ENCODE measurements around the gene IFNA2. TPM values are rescaled to one million over a fixed set of nuclear protein-coding genes. Genes with fewer than 3 reads are reported as not detected.

The IFNA2 gene
- total RNA-seq, 1 donor from 2014 or later = not detected

DNA sequence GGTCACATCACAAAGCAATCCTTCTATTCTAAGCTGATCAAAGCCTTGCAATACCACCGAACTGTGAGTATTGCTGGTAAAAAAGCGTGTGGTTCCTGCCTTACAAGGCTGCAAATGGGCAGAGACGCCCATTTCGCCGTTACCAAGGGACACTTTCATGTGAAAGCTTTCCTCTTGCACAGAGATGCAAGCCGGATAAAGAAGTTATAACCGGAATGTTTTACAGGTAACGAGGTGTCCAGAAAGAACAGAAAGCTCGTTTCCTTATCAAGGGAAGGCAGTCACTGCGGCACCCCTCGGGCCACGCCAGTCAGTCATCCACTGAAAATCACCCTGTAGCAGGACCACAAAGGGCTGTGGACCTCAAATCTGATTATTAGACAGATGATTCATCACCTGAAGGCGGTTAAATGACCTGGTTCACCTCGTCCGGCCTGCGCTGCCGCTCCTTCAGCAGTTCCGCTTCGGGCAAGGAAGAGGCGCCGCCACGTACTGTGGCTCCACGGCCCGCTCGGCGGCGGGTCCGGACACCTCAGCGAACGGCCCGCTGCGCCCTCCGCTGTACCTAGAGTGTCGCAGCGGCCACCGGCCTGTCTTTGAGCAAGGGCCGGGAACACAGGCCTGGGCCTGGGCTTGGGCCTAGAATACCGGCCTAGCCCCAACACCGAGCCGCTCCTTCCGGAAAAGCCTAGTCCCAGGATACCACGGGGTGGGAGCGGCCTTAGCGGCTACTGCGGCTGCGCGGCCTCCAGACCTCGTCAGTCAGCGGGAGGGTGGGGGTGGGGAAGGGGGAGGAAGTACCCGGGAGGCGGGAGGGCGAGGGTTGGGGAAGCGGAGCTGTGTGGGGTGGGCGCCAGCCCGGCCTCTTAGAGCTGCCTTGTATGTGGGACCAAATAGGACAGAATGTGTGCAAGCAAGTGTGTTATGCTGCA is 50.2 kb downstream of the IFNA2 start, which contains the start of gene KLHL9:
Gene KLHL9 (minus strand): TSS at position 704 of the 932 bp plus-strand sequence. CDS start 545 bp downstream, at position 159.
- FAIRE-seq (peak; percentile 23), DNase-seq (ENCODE audit: low read depth) (peak; percentile 80)
- Histone ChIP-seq H3K4me3 (ENCODE audit: insufficient read depth, low read depth, low read length) (peak within 1 kb of the TSS; percentile 95), H3K27me3 (ENCODE audit: insufficient read depth, low read length) (no peaks in the 10 kb centered on the region), H3K36me3 (ENCODE audit: insufficient read depth, low read length) (peaks cover 5% of the 10 kb centered on the region), H3K27ac (ENCODE audit: low read depth, low read length) (peak within 1 kb of the TSS; percentile 93), H3K4me1 (ENCODE audit: insufficient read depth, low read length) (peaks cover 17% of the 10 kb centered on the region), H3K4me2 (ENCODE audit: low read length) (peak within 1 kb of the TSS; percentile 92), H3K9me3 (ENCODE audit: insufficient read depth, low read depth, low read length) (no peaks in the 10 kb centered on the region), H3K9ac (ENCODE audit: low read length) (peak within 1 kb of the TSS; percentile 97), H3K79me2 (ENCODE audit: insufficient read depth, low read length) (peaks cover 53% of the 10 kb centered on the region), H2AFZ (ENCODE audit: low read depth, low read length) (peak within 1 kb of the TSS; percentile 93), H4K20me1 (ENCODE audit: insufficient read depth, low read length) (peaks cover 43% of the 10 kb centered on the region)
- Mint-ChIP-seq H3K27ac (ENCODE audit: unreplicated experiment) (peak within 1 kb of the TSS; percentile 95), H3K4me3 (ENCODE audit: unreplicated experiment) (peak within 1 kb of the TSS; percentile 92), H3K36me3 (ENCODE audit: low read depth, unreplicated experiment) (peaks cover 11% of the 10 kb centered on the region), H3K27me3 (ENCODE audit: low read depth, unreplicated experiment) (no peaks in the 10 kb centered on the region), H3K9me3 (ENCODE audit: unreplicated experiment) (no peaks in the 10 kb centered on the region), H3K4me1 (ENCODE audit: low read depth, unreplicated experiment) (peaks cover 29% of the 10 kb centered on the region)
- no peak for TF ChIP-seq EZH2 (IDR thresholded peaks at IDR 0.05; ENCODE audit: insufficient read depth, low read length)
- TF ChIP-seq, protein P1, sequence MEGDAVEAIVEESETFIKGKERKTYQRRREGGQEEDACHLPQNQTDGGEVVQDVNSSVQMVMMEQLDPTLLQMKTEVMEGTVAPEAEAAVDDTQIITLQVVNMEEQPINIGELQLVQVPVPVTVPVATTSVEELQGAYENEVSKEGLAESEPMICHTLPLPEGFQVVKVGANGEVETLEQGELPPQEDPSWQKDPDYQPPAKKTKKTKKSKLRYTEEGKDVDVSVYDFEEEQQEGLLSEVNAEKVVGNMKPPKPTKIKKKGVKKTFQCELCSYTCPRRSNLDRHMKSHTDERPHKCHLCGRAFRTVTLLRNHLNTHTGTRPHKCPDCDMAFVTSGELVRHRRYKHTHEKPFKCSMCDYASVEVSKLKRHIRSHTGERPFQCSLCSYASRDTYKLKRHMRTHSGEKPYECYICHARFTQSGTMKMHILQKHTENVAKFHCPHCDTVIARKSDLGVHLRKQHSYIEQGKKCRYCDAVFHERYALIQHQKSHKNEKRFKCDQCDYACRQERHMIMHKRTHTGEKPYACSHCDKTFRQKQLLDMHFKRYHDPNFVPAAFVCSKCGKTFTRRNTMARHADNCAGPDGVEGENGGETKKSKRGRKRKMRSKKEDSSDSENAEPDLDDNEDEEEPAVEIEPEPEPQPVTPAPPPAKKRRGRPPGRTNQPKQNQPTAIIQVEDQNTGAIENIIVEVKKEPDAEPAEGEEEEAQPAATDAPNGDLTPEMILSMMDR (IDR thresholded peaks at IDR 0.05; ENCODE audit: insufficient read depth, low read depth, low read length) = no peak

Other genes with a start within 250 kb of the IFNA2 start
- not detected in 2 replicates for gene IFNW1, start 243.6 kb downstream of the IFNA2 start, total RNA-seq
- not detected in 2 replicates for gene IFNA21, start 218.7 kb downstream of the IFNA2 start, total RNA-seq
- not detected in 2 replicates for gene IFNA4, start 197.8 kb downstream of the IFNA2 start, total RNA-seq
- gene IFNA7, start 183.2 kb downstream of the IFNA2 start, total RNA-seq = not detected in 2 replicates
- gene IFNA10, start 178.3 kb downstream of the IFNA2 start, total RNA-seq = not detected in 2 replicates
- gene IFNA16, start 168.1 kb downstream of the IFNA2 start, total RNA-seq = not detected in 2 replicates
- gene IFNA17, start 157.2 kb downstream of the IFNA2 start, total RNA-seq = not detected in 2 replicates
- gene IFNA14, start 145.4 kb downstream of the IFNA2 start, total RNA-seq = not detected in 2 replicates
- not detected in 2 replicates for gene IFNA5, start 80.1 kb downstream of the IFNA2 start, total RNA-seq
- gene KLHL9, start 50.0 kb downstream of the IFNA2 start, total RNA-seq = 30.3 and 30.4 TPM in 2 replicates
- not detected in 2 replicates for gene IFNA6, start 34.5 kb downstream of the IFNA2 start, total RNA-seq
- gene IFNA13, start 17.3 kb downstream of the IFNA2 start, total RNA-seq = not detected in 2 replicates
- gene IFNA8, start 23.7 kb upstream of the IFNA2 start, total RNA-seq = not detected in 2 replicates
- gene IFNA1, start 55.0 kb upstream of the IFNA2 start, total RNA-seq = not detected in 2 replicates
- 0.26 and 0.57 TPM in 2 replicates for gene IFNE, start 96.9 kb upstream of the IFNA2 start, total RNA-seq